GM12878 (cell line): Measurements from ENCODE around the gene DIP2C. TPM values are rescaled to one million over a fixed set of nuclear protein-coding genes. Genes with fewer than 3 reads are reported as not detected.

Experiments used
- ATAC-seq: fragments of 200-7000 bp; cut with Tn5 transposase; 3 replicates; pipeline ENCODE4 v1.9.1; 2020; ENCODE audit warnings: mild to moderate bottlenecking, moderate library complexity
- BruUV-seq: library from RNA; stranded (reverse); fragments of 400-500 nt; replicated peaks from 2 replicates; lab custom pipeline; 2021; lab: Mats Ljungman, UMichigan
- CTCF ChIA-PET: fragments of 300-600 bp; sonication (Branson Sonifier 250); formaldehyde crosslinking; extraction: SDS; loops from one replicate; lab custom pipeline; 2021; ENCODE audit warnings: inconsistent platforms; lab: Yijun Ruan, JAX
- POLR2A ChIA-PET: fragments of 350-600 bp; formaldehyde crosslinking; extraction: SDS; loops from one replicate; lab custom pipeline; 2021; ENCODE audit warnings: inconsistent platforms; lab: Charles Lee
- RAD21 ChIA-PET: fragments of 300-600 bp; sonication (Branson Sonifier 250); formaldehyde crosslinking; loops from one replicate; lab custom pipeline; 2023; ENCODE audit warnings: antibody characterized with exemption; ENCODE audit not compliant: unreplicated experiment; lab: Charles Lee
- SMC1A ChIA-PET: fragments of 300-600 bp; sonication (Branson Sonifier 250); formaldehyde crosslinking; loops from one replicate; lab custom pipeline; 2023; ENCODE audit not compliant: unreplicated experiment, uncharacterized antibody; lab: Charles Lee
- DNase-seq: peaks from one replicate; pipeline ENCODE4 v3.0.0-alpha.2; 2011; ENCODE audit warnings: low read depth, low spot score
- FAIRE-seq: peaks from 3 replicates; lab custom pipeline; 2011; peaks lifted over from hg19 to GRCh38; lab: Jason Lieb, UNC
- H2AFZ ChIP-seq: 2 replicates; pipeline ENCODE4 v1.6.0; 2011; ENCODE audit warnings: low read depth, low read length, control low read depth; ENCODE audit not compliant: control insufficient read depth
- H3K27ac ChIP-seq: 2 replicates; pipeline ENCODE4 v1.5.1; 2011; ENCODE audit warnings: control low read depth; ENCODE audit not compliant: control insufficient read depth, insufficient read depth
- H3K27me3 ChIP-seq, 2 experiments: replicated peaks in 1 of 2; 2 replicates each; pipeline versions ENCODE4 v1.6.0 to v1.6.1; 2011; ENCODE audit warnings: low read length in 1 of 2; ENCODE audit not compliant: control insufficient read depth in 2 of 2, insufficient read depth in 2 of 2
- H3K36me3 ChIP-seq, 2 experiments: 2 replicates each; pipeline ENCODE4 v1.5.1; 2011; ENCODE audit warnings: low read length in 1 of 2; ENCODE audit not compliant: control insufficient read depth in 2 of 2, insufficient read depth in 2 of 2
- H3K4me1 ChIP-seq: 2 replicates; pipeline ENCODE4 v1.6.1; 2011; ENCODE audit warnings: mild to moderate bottlenecking, low read length, moderate library complexity, mixed read lengths; ENCODE audit not compliant: control insufficient read depth, insufficient read depth
- H3K4me2 ChIP-seq: 2 replicates; pipeline ENCODE4 v1.6.0; 2011; ENCODE audit warnings: control low read depth; ENCODE audit not compliant: control insufficient read depth, insufficient read depth
- H3K4me3 ChIP-seq: fragments of 200-600 bp; sonication (generic); 2 replicates; pipeline ENCODE4 v1.5.1; 2016
- H3K79me2 ChIP-seq: 2 replicates; pipeline ENCODE4 v1.6.0; 2011; ENCODE audit warnings: low read length; ENCODE audit not compliant: control insufficient read depth, insufficient read depth
- H3K9ac ChIP-seq: 2 replicates; pipeline ENCODE4 v1.8.0; 2011; ENCODE audit warnings: low read length, control low read depth, mixed read lengths; ENCODE audit not compliant: control insufficient read depth, insufficient read depth
- H3K9me3 ChIP-seq: replicated peaks from 3 replicates; pipeline ENCODE4 v1.5.1; 2011; ENCODE audit warnings: mild to moderate bottlenecking, low read length; ENCODE audit not compliant: control insufficient read depth, insufficient read depth
- H4K20me1 ChIP-seq: 2 replicates; pipeline ENCODE4 v1.6.0; 2011; ENCODE audit not compliant: control insufficient read depth, insufficient read depth
- CEBPZ ChIP-seq: fragments of 150-350 bp; IDR thresholded peaks from 2 replicates; pipeline ENCODE4 v1.6.1; 2016; ENCODE audit warnings: low read depth, low read length
- FOS ChIP-seq: IDR thresholded peaks from 3 replicates; pipeline ENCODE4 v1.6.1; 2011; ENCODE audit warnings: borderline replicate concordance; ENCODE audit not compliant: insufficient read length; ENCODE audit errors: extremely low read depth
- MEF2B ChIP-seq: fragments of 450-650 bp; IDR thresholded peaks from 2 replicates; pipeline ENCODE4 v1.6.1; 2018; ENCODE audit warnings: mild to moderate bottlenecking, moderate library complexity; ENCODE audit not compliant: partially characterized antibody, poor library complexity, severe bottlenecking
- NFYB ChIP-seq: IDR thresholded peaks from 2 replicates; pipeline ENCODE4 v1.6.1; 2011; ENCODE audit warnings: low read depth, mild to moderate bottlenecking, low read length, improper control_type of control experiment, moderate library complexity; ENCODE audit not compliant: insufficient read depth
- RAD21 ChIP-seq: IDR thresholded peaks from 2 replicates; pipeline ENCODE4 v1.6.1; 2011; ENCODE audit warnings: mild to moderate bottlenecking, low read depth, low read length, moderate library complexity; ENCODE audit not compliant: insufficient read depth
- TCF7 ChIP-seq: IDR thresholded peaks from 2 replicates; pipeline ENCODE4 v1.6.1; 2014; ENCODE audit warnings: antibody characterized with exemption, borderline replicate concordance
- ZBTB4 ChIP-seq: fragments of 450-650 bp; formaldehyde crosslinking; IDR thresholded peaks from 2 replicates; pipeline ENCODE4 v1.4.0; 2022; ENCODE audit warnings: mild to moderate bottlenecking, moderate library complexity
- WGBS: methylation state at CpG from one replicate; pipeline ENCODE4 v1.1.6; 2016; ENCODE audit warnings: low lambda C conversion rate; ENCODE audit not compliant: insufficient replicate concordance, insufficient coverage; ENCODE audit errors: missing lambda C conversion rate; 5-methylcytosine and 5-hydroxymethylcytosine counted together
- in situ Hi-C: fragments of 300-500 bp; cut with MboI; formaldehyde crosslinking; loops from 9 replicates; pipeline ENCODE4 v1.14.3; 2018; ENCODE audit warnings: mixed read lengths
- intact Hi-C: fragments of 100-400 bp; cut with micrococcal nuclease; formaldehyde crosslinking; loops from one replicate; pipeline ENCODE4 v1.14.2; 2022; ENCODE audit not compliant: unreplicated experiment
- polyA plus RNA-seq, 11 experiments: library from polyadenylated mRNA; depleted of rRNA in 4 of 11; unstranded in 6 of 11; stranded (reverse) in 5 of 11; fragments of >200 nt; fragmentation: Nextera tagmentation in 4 of 11; fragmentation: Illumina TruSeq in 1 of 11; extraction: Ambion mirVana in 4 of 11; extraction: Trizol in 1 of 11; gene quantifications; 1 replicate in 1 of 11; 2 replicates in 10 of 11; pipeline versions ENCODE4 v1.2.1 to v1.2.3, GENCODE V29; 2011 to 2016; ENCODE audit warnings: inconsistent platforms in 2 of 11, missing spikeins in 2 of 11, low read depth in 1 of 11
- total RNA-seq, 4 experiments: library from RNA; depleted of rRNA in 3 of 4; stranded (reverse); fragments of >200 nt in 3 of 4; fragmentation: Illumina TruSeq in 1 of 4; extraction: Trizol in 1 of 4; gene quantifications; 2 replicates each; pipeline versions ENCODE4 v1.2.1 to v1.2.3, GENCODE V29; 2013 to 2021

The DIP2C gene
- total and polyA plus RNA-seq, 10 of the 15 experiments (the other 5 are each of a cell fraction or from before 2014, with no cell fraction given): 0.01 to 0.10 (median 0.06) TPM

- no peak for ATAC-seq
- CTCF ChIA-PET: no interaction called here
- TF ChIP-seq NFYB (no peak), TCF7 (no peak), MEF2B (no peak), RAD21 (no peak), FOS (no peak), ZBTB4 (CRISPR knock-in tag) (no peak), CEBPZ (no peak)
- Histone ChIP-seq H3K27ac (no peak overlapping the region), H3K9me3 (no peaks in the 10 kb centered on the region; the same call in 2 of the 3 replicates), H3K27me3 (no peaks in the 10 kb centered on the region), H3K4me2 (no peak overlapping the region), H3K79me2 (no peaks in the 10 kb centered on the region), H3K4me1 (peaks cover 11% of the 10 kb centered on the region), H3K36me3 (no peaks in the 10 kb centered on the region), H4K20me1 (no peaks in the 10 kb centered on the region), H2AFZ (no peak overlapping the region), H3K9ac (no peak overlapping the region), H3K4me3 (no peak overlapping the region)
- no peak for DNase-seq
- RAD21 ChIA-PET: no interaction called here
- FAIRE-seq: no peak
- intact Hi-C loops: loop anchor here (10.0 kb wide), 1 partner anchor 558 kb away; no protein-coding TSS in a partner anchor
- in situ Hi-C loops: no loop called here
- BruUV-seq: no TSS peak
- WGBS: 91% methylated on average over 7 of the region's 10 CpGs
- POLR2A ChIA-PET: no interaction called here
- SMC1A ChIA-PET: no interaction called here
These were observed 172.7 kb downstream of the DIP2C start for GRCh38 chr10:516764-517163.
